IMR-90 (cell line): ENCODE results near the gene EMILIN2. TPM values are rescaled to one million over a fixed set of nuclear protein-coding genes. Genes with fewer than 3 reads are reported as not detected.

Source experiments
- ATAC-seq: fragments of 200-7000 bp; cut with Tn5 transposase; 2 replicates; pipeline ENCODE4 v1.9.1; 2020; ENCODE audit warnings: low read depth, mild to moderate bottlenecking, moderate library complexity
- BruUV-seq: library from RNA; stranded (reverse); fragments of 400-500 nt; replicated peaks from 2 replicates; lab custom pipeline; 2021; lab: Mats Ljungman, UMichigan
- CTCF ChIA-PET: fragments of 300-600 bp; formaldehyde crosslinking; extraction: SDS; loops from one replicate; lab custom pipeline; 2021; ENCODE audit warnings: antibody characterized with exemption; lab: Yijun Ruan, JAX
- POLR2A ChIA-PET: fragments of 300-600 bp; sonication (Branson Sonifier 250); formaldehyde crosslinking; loops from one replicate; lab custom pipeline; 2022; ENCODE audit warnings: antibody characterized with exemption; ENCODE audit not compliant: unreplicated experiment; lab: Charles Lee
- DNase-seq: peaks from one replicate; pipeline ENCODE4 v3.0.0; 2013
- H2AFZ ChIP-seq: replicated peaks from 2 replicates; pipeline ENCODE3; 2013; ENCODE audit warnings: low read length, mild to moderate bottlenecking; ENCODE audit not compliant: poor library complexity
- H2AK5ac ChIP-seq: 2 replicates; pipeline ENCODE4 v1.6.1; 2013; ENCODE audit warnings: low read depth, low read length, inconsistent platforms
- H2AK9ac ChIP-seq: replicated peaks from 2 replicates; pipeline ENCODE3; 2013; ENCODE audit warnings: mild to moderate bottlenecking, low read depth, low read length, moderate library complexity; ENCODE audit not compliant: poor library complexity
- H2BK120ac ChIP-seq: 2 replicates; pipeline ENCODE4 v1.6.1; 2013; ENCODE audit warnings: low read depth, low read length, inconsistent platforms
- H2BK15ac ChIP-seq: 3 replicates; pipeline ENCODE4 v1.6.1; 2013; ENCODE audit warnings: low read depth, low read length, inconsistent platforms
- H2BK20ac ChIP-seq: 2 replicates; pipeline ENCODE4 v1.6.1; 2013; ENCODE audit warnings: low read depth, mild to moderate bottlenecking, inconsistent platforms, low read length, moderate library complexity
- H2BK5ac ChIP-seq: 2 replicates; pipeline ENCODE4 v1.6.1; 2013; ENCODE audit warnings: mild to moderate bottlenecking, low read depth, low read length, inconsistent platforms; ENCODE audit not compliant: poor library complexity, severe bottlenecking
- H3K14ac ChIP-seq: replicated peaks from 2 replicates; pipeline ENCODE4 v1.6.1; 2013; ENCODE audit warnings: low read depth, low read length, inconsistent platforms
- H3K18ac ChIP-seq: 2 replicates; pipeline ENCODE4 v1.6.1; 2013; ENCODE audit warnings: low read depth, low read length, control low read depth
- H3K23ac ChIP-seq: 2 replicates; pipeline ENCODE4 v1.6.1; 2013; ENCODE audit warnings: low read depth, low read length, inconsistent platforms
- H3K27ac ChIP-seq: 2 replicates; pipeline ENCODE4 v1.5.1; 2013; ENCODE audit warnings: mild to moderate bottlenecking, control low read depth, low read length; ENCODE audit not compliant: insufficient read depth
- H3K27me3 ChIP-seq: 2 replicates; pipeline ENCODE4 v1.6.1; 2013; ENCODE audit warnings: low read length; ENCODE audit not compliant: control insufficient read depth, insufficient read depth
- H3K36me3 ChIP-seq: 2 replicates; pipeline ENCODE4 v1.6.1; 2013; ENCODE audit warnings: low read length, mixed read lengths; ENCODE audit not compliant: control insufficient read depth, insufficient read depth
- H3K4ac ChIP-seq: 2 replicates; pipeline ENCODE4 v1.6.1; 2013; ENCODE audit warnings: low read depth, low read length, inconsistent platforms
- H3K4me1 ChIP-seq: 2 replicates; pipeline ENCODE4 v1.6.1; 2013; ENCODE audit warnings: low read length, mixed read lengths; ENCODE audit not compliant: control insufficient read depth, insufficient read depth
- H3K4me2 ChIP-seq: 2 replicates; pipeline ENCODE4 v1.6.1; 2013; ENCODE audit warnings: low read depth, mild to moderate bottlenecking, control low read depth, low read length, moderate library complexity
- H3K4me3 ChIP-seq: 2 replicates; pipeline ENCODE4 v1.5.1; 2013; ENCODE audit warnings: low read depth, mild to moderate bottlenecking, control low read depth, low read length, moderate library complexity; ENCODE audit not compliant: insufficient read depth
- H3K56ac ChIP-seq: 2 replicates; pipeline ENCODE4 v1.6.1; 2013; ENCODE audit warnings: low read length, inconsistent platforms; ENCODE audit not compliant: insufficient read depth; ENCODE audit errors: extremely low read depth
- H3K79me1 ChIP-seq, 2 experiments: 2 replicates each; pipeline ENCODE4 v1.6.1; 2013; ENCODE audit warnings: low read length in 2 of 2, inconsistent platforms in 1 of 2, low read depth in 1 of 2
- H3K9ac ChIP-seq: 2 replicates; pipeline ENCODE4 v1.6.1; 2013; ENCODE audit warnings: low read depth, low read length, control low read depth
- H3K9me1 ChIP-seq: 2 replicates; pipeline ENCODE4 v1.6.1; 2013; ENCODE audit warnings: low read length, inconsistent platforms; ENCODE audit not compliant: insufficient read depth
- H3K9me3 ChIP-seq: 2 replicates; pipeline ENCODE4 v1.6.1; 2013; ENCODE audit warnings: low read length; ENCODE audit not compliant: control insufficient read depth, insufficient read depth
- H4K20me1 ChIP-seq: 2 replicates; pipeline ENCODE4 v1.6.1; 2013; ENCODE audit warnings: low read length, inconsistent platforms; ENCODE audit not compliant: insufficient read depth
- H4K5ac ChIP-seq: 2 replicates; pipeline ENCODE4 v1.6.1; 2013; ENCODE audit warnings: mild to moderate bottlenecking, low read depth, low read length, control low read depth
- H4K8ac ChIP-seq, 2 experiments: 2 replicates each; pipeline ENCODE4 v1.6.1; 2013; ENCODE audit warnings: low read depth in 2 of 2, low read length in 2 of 2, control low read depth in 1 of 2, inconsistent platforms in 1 of 2
- H4K91ac ChIP-seq: 2 replicates; pipeline ENCODE4 v1.6.1; 2013; ENCODE audit warnings: low read depth, low read length, inconsistent platforms; ENCODE audit not compliant: insufficient read depth
- BHLHE40 ChIP-seq: fragments of 150-350 bp; IDR thresholded peaks from 2 replicates; pipeline ENCODE4 v1.6.1; 2016; ENCODE audit warnings: mild to moderate bottlenecking, low read depth, low read length
- CEBPB ChIP-seq: IDR thresholded peaks from 2 replicates; pipeline ENCODE4 v1.6.1; 2012; ENCODE audit warnings: low read depth, low read length, improper control_type of control experiment
- CHD1 ChIP-seq: IDR thresholded peaks from 2 replicates; pipeline ENCODE4 v1.6.1; 2012; ENCODE audit warnings: low read depth, low read length, improper control_type of control experiment
- CTCF ChIP-seq: conservative IDR thresholded peaks from 2 replicates; pipeline ENCODE4 v1.5.1; 2012; ENCODE audit warnings: mild to moderate bottlenecking, low read depth, low read length, improper control_type of control experiment
- MAFK ChIP-seq: IDR thresholded peaks from 2 replicates; pipeline ENCODE4 v1.6.1; 2012; ENCODE audit warnings: low read depth, low read length, improper control_type of control experiment
- MAZ ChIP-seq: IDR thresholded peaks from 2 replicates; pipeline ENCODE4 v1.6.1; 2012; ENCODE audit warnings: low read depth, mild to moderate bottlenecking, low read length, improper control_type of control experiment, moderate library complexity, borderline replicate concordance
- MXI1 ChIP-seq: IDR thresholded peaks from 2 replicates; pipeline ENCODE4 v1.6.1; 2012; ENCODE audit warnings: low read depth, mild to moderate bottlenecking, low read length, moderate library complexity, borderline replicate concordance
- NFE2L2 ChIP-seq: fragments of 150-350 bp; IDR thresholded peaks from 2 replicates; pipeline ENCODE4 v1.6.1; 2016; ENCODE audit warnings: low read depth, mild to moderate bottlenecking, low read length
- POLR2A ChIP-seq: IDR thresholded peaks from 2 replicates; pipeline ENCODE4 v1.6.1; 2012; ENCODE audit warnings: mild to moderate bottlenecking, low read depth, low read length
- RAD21 ChIP-seq: IDR thresholded peaks from 2 replicates; pipeline ENCODE4 v1.6.1; 2012; ENCODE audit warnings: low read length, improper control_type of control experiment
- RCOR1 ChIP-seq: IDR thresholded peaks from 2 replicates; pipeline ENCODE4 v1.6.1; 2012; ENCODE audit warnings: mild to moderate bottlenecking, low read length, improper control_type of control experiment; ENCODE audit not compliant: insufficient replicate concordance
- RFX5 ChIP-seq: IDR thresholded peaks from 2 replicates; pipeline ENCODE4 v1.8.0; 2012; ENCODE audit warnings: low read depth, mild to moderate bottlenecking, low read length, moderate library complexity
- SMC3 ChIP-seq: fragments of 150-350 bp; IDR thresholded peaks from 2 replicates; pipeline ENCODE4 v1.6.1; 2016; ENCODE audit warnings: low read depth, mild to moderate bottlenecking, antibody characterized with exemption, low read length, moderate library complexity
- WGBS, 2 experiments: methylation state at CpG; one replicate each; pipeline versions ENCODE4 v1.1.5 to v1.1.7; 2013; ENCODE audit warnings: missing lambda C conversion rate in 2 of 2; ENCODE audit not compliant: insufficient read length in 1 of 2; ENCODE audit errors: extremely low coverage in 2 of 2; 5-methylcytosine and 5-hydroxymethylcytosine counted together
- dilution Hi-C: fragments of 300-500 bp; cut with HindIII; formaldehyde crosslinking; loops from one replicate; pipeline ENCODE4 v1.14.3; 2018; ENCODE audit warnings: low sequenced_read_pairs; ENCODE audit not compliant: unreplicated experiment
- in situ Hi-C: fragments of 300-500 bp; cut with MboI; formaldehyde crosslinking; loops from 3 replicates; pipeline ENCODE4 v1.14.3; 2019; ENCODE audit warnings: low sequenced_read_pairs, inconsistent platforms, mixed read lengths
- intact Hi-C: fragments of 100-400 bp; cut with micrococcal nuclease; formaldehyde crosslinking; loops from 2 replicates; pipeline ENCODE4 v1.10.0; 2022
- polyA plus RNA-seq, 3 experiments: library from polyadenylated mRNA; depleted of rRNA; stranded (reverse); fragments of >200 nt; gene quantifications; 2 replicates each; pipeline ENCODE4 v1.2.3, GENCODE V29; 2012; ENCODE audit warnings: low replicate concordance in 1 of 3
- total RNA-seq: library from RNA; depleted of rRNA; stranded (reverse); fragments of >200 nt; gene quantifications from 2 replicates; pipeline ENCODE4 v1.2.3, GENCODE V29; 2012
- TF ChIP-seq, protein P1 (sequence below): fragments of 150-350 bp; IDR thresholded peaks from 2 replicates; pipeline ENCODE4 v1.6.1; 2017; ENCODE audit warnings: mild to moderate bottlenecking, antibody characterized with exemption, low read length, low read depth
- TF ChIP-seq, protein P2 (sequence below): fragments of 150-350 bp; IDR thresholded peaks from 2 replicates; pipeline ENCODE4 v1.6.1; 2016; ENCODE audit warnings: low read depth, mild to moderate bottlenecking, low read length, moderate library complexity, borderline replicate concordance

EMILIN2 gene
- total and polyA plus RNA-seq, 2 of the 4 experiments (the other 2 are of a cell fraction): under 0.01 to 0.14 TPM

DNA sequence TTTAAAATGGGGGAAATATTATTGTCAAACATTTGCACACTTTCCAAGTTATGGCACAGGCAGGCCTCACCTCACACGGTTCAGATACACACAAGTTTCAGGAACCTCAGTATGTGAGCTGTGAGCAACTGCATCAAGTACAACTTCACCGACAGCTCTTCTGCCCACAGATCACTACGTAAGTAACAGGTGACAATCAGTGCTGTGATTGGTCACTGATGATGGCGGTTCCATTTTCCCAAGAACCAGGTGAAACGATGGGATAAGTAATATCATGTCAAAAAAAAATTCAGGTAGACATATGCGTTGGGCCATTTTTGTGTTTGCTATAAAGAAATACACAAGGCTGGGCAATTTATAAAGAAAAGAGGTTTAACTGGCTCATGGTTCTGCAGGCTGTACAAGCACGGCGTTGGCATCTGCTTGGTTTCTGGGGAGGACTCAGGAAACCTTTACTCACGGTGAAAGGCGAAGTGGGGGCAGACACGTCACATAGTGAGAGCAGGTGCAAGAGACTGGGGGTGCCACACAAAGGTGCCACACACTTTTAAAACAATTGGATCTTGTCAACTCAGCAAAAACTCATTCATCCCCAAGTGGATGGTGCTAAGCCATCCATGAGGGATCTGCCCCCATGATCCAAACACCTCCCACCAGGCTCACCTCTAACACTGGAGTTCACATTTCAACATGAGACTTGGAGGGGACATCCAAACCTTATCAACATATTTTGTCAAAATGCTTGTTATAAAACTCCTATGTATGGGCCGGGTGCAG, 108.3 kb downstream of the EMILIN2 start:
- ChIA-PET CTCF (no interaction called here), POLR2A (no interaction called here)
- H3K9ac ChIP-seq: no peak overlapping the region
- no peaks in the 10 kb centered on the region for H4K20me1 ChIP-seq
- no peak overlapping the region for H3K4ac ChIP-seq
- no peak overlapping the region for H4K91ac ChIP-seq
- DNase-seq: no peak
- no peak overlapping the region for H2BK120ac ChIP-seq
- no peak overlapping the region for H2BK5ac ChIP-seq
- dilution Hi-C loops (no loop called here), intact Hi-C loops (loop anchor here (10.0 kb wide), 1 partner anchor 50 kb away; no protein-coding TSS in a partner anchor), in situ Hi-C loops (no loop called here)
- H3K4me1 ChIP-seq: no peaks in the 10 kb centered on the region
- H3K27me3 ChIP-seq: no peaks in the 10 kb centered on the region
- H4K5ac ChIP-seq: no peak overlapping the region
- H3K14ac ChIP-seq: no peak overlapping the region
- no peak overlapping the region for H4K8ac ChIP-seq
- no peak overlapping the region for H3K23ac ChIP-seq
- H2AK9ac ChIP-seq: no peak overlapping the region
- no peak overlapping the region for H3K56ac ChIP-seq
- no peak overlapping the region for H2AFZ ChIP-seq
- H3K9me1 ChIP-seq: peaks cover 8% of the 10 kb centered on the region
- no peak overlapping the region for H2BK20ac ChIP-seq
- H3K4me2 ChIP-seq: no peak overlapping the region
- ATAC-seq: no peak
- no peak overlapping the region for H3K4me3 ChIP-seq
- WGBS, 2 experiments: 100% methylated on average over 2 of the region's 12 CpGs; no CpG with 5 or more reads in 1 of the 2 experiments
- BruUV-seq: no TSS peak
- no peaks in the 10 kb centered on the region for H3K9me3 ChIP-seq
- no peak overlapping the region for H2AK5ac ChIP-seq
- H3K18ac ChIP-seq: no peak overlapping the region
- peaks cover 34% of the 10 kb centered on the region for H3K36me3 ChIP-seq
- H2BK15ac ChIP-seq: no peak overlapping the region
- H3K79me1 ChIP-seq: peaks cover 35 to 49% of the 10 kb centered on the region in 2 experiments
- H3K27ac ChIP-seq: no peak overlapping the region
- no peak for TF ChIP-seq MAFK
- TF ChIP-seq MAZ: no peak
- no peak for TF ChIP-seq CTCF
- no peak for TF ChIP-seq SMC3
- TF ChIP-seq CHD1: no peak
- no peak for TF ChIP-seq POLR2A
- TF ChIP-seq, protein P1, sequence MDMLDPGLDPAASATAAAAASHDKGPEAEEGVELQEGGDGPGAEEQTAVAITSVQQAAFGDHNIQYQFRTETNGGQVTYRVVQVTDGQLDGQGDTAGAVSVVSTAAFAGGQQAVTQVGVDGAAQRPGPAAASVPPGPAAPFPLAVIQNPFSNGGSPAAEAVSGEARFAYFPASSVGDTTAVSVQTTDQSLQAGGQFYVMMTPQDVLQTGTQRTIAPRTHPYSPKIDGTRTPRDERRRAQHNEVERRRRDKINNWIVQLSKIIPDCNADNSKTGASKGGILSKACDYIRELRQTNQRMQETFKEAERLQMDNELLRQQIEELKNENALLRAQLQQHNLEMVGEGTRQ: no peak
- TF ChIP-seq CEBPB: no peak
- TF ChIP-seq MXI1: no peak
- TF ChIP-seq, protein P2, sequence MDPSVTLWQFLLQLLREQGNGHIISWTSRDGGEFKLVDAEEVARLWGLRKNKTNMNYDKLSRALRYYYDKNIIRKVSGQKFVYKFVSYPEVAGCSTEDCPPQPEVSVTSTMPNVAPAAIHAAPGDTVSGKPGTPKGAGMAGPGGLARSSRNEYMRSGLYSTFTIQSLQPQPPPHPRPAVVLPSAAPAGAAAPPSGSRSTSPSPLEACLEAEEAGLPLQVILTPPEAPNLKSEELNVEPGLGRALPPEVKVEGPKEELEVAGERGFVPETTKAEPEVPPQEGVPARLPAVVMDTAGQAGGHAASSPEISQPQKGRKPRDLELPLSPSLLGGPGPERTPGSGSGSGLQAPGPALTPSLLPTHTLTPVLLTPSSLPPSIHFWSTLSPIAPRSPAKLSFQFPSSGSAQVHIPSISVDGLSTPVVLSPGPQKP: no peak
- TF ChIP-seq NFE2L2: no peak
- no peak for TF ChIP-seq BHLHE40
- TF ChIP-seq RFX5: no peak
- TF ChIP-seq RCOR1: no peak
- TF ChIP-seq RAD21: no peak
